GM19023 (cell line): ENCODE data around the gene UAP1L1.
A peak's percentile ranks its signal among the peaks of the same experiment; 100 is the strongest.

Experiments used
- ATAC-seq: cut with Tn5 transposase; IDR thresholded peaks from one replicate; pipeline ENCODE4 v1.9.1; 2021; ENCODE audit warnings: mild to moderate bottlenecking, moderate library complexity; ENCODE audit not compliant: unreplicated experiment

UAP1L1 gene

DNA sequence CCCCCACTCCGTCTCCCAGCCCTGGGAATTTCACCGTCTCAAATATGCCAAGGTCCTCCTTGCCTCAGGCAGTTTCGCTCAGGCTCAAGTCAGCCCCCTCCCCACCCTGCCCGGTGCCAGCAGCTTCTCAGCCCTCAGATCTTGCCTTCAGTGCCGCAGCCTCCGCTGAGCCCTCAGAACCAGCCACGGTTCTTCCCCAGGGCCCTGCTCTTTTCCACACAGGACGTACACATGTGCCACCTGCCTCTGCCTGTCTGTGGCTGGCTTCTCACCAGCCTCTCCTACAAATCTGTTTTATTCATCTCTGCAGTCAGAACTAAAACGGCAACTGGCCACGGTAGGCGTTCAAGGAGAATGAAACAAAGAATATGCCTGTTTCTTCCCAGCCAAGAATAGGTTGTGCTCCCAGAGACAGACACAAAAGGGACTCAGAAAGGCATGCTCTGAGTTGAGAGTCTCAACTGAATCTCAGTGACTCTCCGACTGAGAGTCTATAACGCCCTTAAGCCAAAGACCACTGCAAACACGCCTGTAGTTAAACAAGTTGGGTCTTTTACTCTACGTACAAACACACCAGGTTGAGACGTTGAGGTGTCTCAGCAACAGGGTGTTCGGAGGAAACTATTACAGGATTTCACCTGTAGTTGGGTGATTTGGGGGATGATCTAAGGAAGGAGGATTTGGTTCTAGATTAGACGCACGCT, 51.0 kb downstream of the UAP1L1 start:
- ATAC-seq = no peak

DNA sequence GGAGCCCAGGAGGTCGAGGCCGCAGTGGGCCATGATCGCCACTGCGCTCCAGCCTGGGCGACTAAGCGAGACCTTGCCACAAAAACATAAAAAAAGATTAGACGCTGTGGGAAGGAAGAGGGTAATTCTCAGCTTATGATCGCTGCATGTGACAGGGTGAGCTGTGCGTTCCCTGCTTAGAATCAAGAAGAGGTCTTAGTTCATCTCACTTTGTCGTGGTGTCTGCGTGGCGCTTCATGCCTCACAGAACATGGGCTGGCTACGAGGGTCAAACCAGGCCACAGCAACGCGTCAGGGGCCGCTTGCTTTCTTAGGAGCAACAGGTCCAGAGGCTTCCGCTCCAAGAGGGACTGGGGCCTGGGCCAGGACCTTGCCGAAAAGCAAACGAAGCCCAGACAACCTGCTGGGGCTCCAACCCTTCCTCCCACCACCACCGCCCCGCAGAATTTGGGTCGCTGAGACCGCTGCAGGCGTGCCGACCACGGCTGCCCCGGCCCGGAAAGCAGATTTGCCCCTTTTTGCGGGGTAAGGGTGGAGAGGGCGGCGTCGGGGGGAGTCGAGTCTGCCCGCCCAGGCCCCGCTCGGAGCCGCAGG, 51.6 kb downstream of the UAP1L1 start:
- ATAC-seq = no peak

DNA sequence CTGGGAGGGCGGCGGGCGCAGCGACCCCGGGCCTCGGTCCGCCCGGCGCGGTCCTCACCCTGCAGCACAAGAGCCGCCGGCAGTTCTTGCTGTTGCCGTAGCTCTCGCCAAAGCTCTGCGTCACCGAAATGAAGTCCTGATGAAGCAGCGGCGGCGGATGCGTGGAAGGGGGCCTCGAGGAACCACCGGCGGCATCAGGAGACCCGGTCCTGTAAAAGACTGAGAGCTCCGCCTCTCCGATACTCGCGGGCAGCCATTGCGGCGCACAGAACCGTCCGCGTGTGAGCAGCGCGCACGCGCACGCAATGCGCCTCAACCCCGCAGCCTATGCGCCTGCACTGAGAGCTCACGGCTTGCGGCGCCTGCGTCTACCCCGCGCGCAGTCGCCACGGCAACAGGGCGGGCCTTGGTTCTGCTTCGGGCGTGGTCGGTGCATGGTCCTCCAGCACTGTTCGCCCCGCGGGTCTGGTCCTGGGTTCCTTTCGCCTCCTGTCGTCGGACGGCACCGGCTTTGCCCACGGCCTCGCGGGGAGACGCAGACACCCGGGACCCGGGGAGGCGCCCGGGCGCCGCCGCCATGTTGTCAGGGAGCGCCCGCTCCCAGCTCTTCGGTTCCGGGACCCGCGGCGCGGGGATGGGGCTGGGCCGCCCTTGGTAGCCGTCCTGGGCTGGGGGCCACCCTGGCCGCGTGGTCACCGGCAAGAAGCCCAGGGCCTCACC, 52.3 kb downstream of the UAP1L1 start:
- peak; percentile 89 for ATAC-seq

DNA sequence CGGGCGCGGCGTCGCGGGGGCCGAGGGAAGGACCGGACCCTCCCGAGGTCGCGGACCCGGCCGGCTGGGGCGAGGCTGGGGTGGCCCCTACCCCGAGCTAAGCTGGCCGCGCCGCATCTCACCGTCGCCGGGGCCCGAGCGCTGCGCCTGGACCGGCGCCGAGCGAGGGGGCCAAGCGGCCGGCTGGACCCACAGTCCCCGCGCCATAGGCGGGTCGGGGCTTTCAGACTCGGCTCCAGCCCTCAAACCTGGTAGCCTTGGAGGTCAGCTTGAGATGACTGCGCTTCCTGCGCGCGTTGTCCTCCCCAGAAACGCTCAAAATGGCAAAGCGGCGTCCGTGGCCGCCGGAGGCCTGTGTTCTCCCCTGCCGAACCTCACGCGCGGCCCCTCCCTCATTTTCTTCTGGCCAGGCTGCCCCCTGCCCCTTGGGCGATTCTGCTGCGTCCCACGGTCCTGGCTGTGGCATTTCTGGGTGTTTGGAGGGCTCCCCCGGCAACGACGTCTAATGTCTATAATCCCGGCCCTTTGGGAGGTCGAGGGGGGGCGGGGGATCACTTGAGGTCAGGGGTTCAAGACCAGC, 52.9 kb downstream of the UAP1L1 start:
- ATAC-seq = no peak
